Bronchial epithelial cell (primary cell): Measurements from ENCODE around the gene SNX32. TPM values are rescaled to one million over a fixed set of nuclear protein-coding genes. Genes with fewer than 3 reads are reported as not detected.

Source experiments
- DNase-seq: peaks from one replicate; pipeline ENCODE4 v3.0.0-alpha.2; 2010; ENCODE audit warnings: low read depth
- FAIRE-seq: peaks from 2 replicates; lab custom pipeline; 2011; peaks lifted over from hg19 to GRCh38; lab: Jason Lieb, UNC
- H3K27me3 ChIP-seq: 2 replicates; pipeline ENCODE4 v1.5.1; 2011; ENCODE audit warnings: low read length; ENCODE audit not compliant: control insufficient read depth, insufficient read depth
- H3K36me3 ChIP-seq: 2 replicates; pipeline ENCODE4 v1.5.1; 2011; ENCODE audit warnings: low read length; ENCODE audit not compliant: control insufficient read depth, insufficient read depth
- H3K4me3 ChIP-seq: 2 replicates; pipeline ENCODE4 v1.5.1; 2011; ENCODE audit warnings: mild to moderate bottlenecking, low read depth, low read length, control low read depth
- CTCF ChIP-seq: IDR thresholded peaks from 2 replicates; pipeline ENCODE4 v1.5.1; 2011; ENCODE audit warnings: mild to moderate bottlenecking, moderate library complexity, low read length, control low read depth, inconsistent platforms; ENCODE audit not compliant: insufficient read depth, severe bottlenecking
- total RNA-seq: library from RNA; depleted of rRNA; stranded (reverse); fragments of >200 nt; gene quantifications from 2 replicates; pipeline ENCODE4 v1.2.1, GENCODE V29; 2014

The SNX32 gene
- total RNA-seq, 1 donor from 2014 or later = not detected

GRCh38 chr11:65880027-65880426, 46.3 kb downstream of the SNX32 start:
- no peak for FAIRE-seq
- H3K4me3 ChIP-seq = no peak overlapping the region

GRCh38 chr11:65880844-65881421, 47.2 kb downstream of the SNX32 start:
- no peak for FAIRE-seq
- no peak for TF ChIP-seq CTCF

More at GRCh38 chr11:65880027-65880426, 46.3 kb downstream of the SNX32 start:
- H3K27me3 ChIP-seq = no peaks in the 10 kb centered on the region
- DNase-seq = no peak
- TF ChIP-seq CTCF = no peak
- H3K36me3 ChIP-seq = peaks cover 19% of the 10 kb centered on the region

GRCh38 chr11:65882120-65883057, 48.6 kb downstream of the SNX32 start:
- H3K4me3 ChIP-seq = no peak overlapping the region
- TF ChIP-seq CTCF = no peak
- DNase-seq (no peak), FAIRE-seq (no peak)
- no peaks in the 10 kb centered on the region for H3K27me3 ChIP-seq
- H3K36me3 ChIP-seq = peaks cover 27% of the 10 kb centered on the region

More at GRCh38 chr11:65880844-65881421, 47.2 kb downstream of the SNX32 start:
- H3K36me3 ChIP-seq = peaks cover 21% of the 10 kb centered on the region
- H3K27me3 ChIP-seq = no peaks in the 10 kb centered on the region
- no peak overlapping the region for H3K4me3 ChIP-seq
- DNase-seq = no peak

DNA sequence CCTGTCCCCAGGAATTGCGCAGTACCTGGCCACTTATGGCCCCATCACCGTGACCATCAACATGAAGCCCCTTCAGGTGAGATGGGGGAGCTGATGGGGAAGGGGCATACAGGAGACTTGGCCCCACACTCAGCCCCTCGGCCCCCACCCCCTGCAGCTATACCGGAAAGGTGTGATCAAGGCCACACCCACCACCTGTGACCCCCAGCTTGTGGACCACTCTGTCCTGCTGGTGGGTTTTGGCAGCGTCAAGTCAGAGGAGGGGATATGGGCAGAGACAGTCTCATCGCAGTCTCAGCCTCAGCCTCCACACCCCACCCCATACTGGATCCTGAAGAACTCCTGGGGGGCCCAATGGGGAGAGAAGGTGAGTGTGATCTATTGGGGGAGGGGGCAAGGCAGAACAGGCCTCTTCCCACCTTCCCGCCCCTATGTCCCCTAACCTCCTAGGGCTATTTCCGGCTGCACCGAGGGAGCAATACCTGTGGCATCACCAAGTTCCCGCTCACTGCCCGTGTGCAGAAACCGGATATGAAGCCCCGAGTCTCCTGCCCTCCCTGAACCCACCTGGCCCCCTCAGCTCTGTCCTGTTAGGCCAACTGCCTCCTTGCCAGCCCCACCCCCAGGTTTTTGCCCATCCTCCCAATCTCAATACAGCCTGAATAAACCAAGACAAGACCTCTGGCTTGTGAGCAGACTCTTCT, 49.4 kb downstream of the SNX32 start:
- TF ChIP-seq CTCF = no peak
- DNase-seq (no peak), FAIRE-seq (no peak)
- H3K36me3 ChIP-seq = peaks cover 28% of the 10 kb centered on the region
- H3K27me3 ChIP-seq = no peaks in the 10 kb centered on the region
- no peak overlapping the region for H3K4me3 ChIP-seq

- no peaks in the 10 kb centered on the region for H3K27me3 ChIP-seq
- H3K36me3 ChIP-seq = peaks cover 28% of the 10 kb centered on the region
- H3K4me3 ChIP-seq = no peak overlapping the region
- FAIRE-seq (no peak), DNase-seq (no peak)
- TF ChIP-seq CTCF = no peak
These were observed 50.3 kb downstream of the SNX32 start for GRCh38 chr11:65883786-65884715.
